Osteocyte (in vitro differentiated cells): ENCODE results near the gene HTR5A. TPM values are rescaled to one million over a fixed set of nuclear protein-coding genes. Genes with fewer than 3 reads are reported as not detected.
"Not testable (repeated sequence)": the region's sequence is repeated elsewhere in the genome, so short reads cannot be mapped to it uniquely, and the experiment has no call there.

Experiments used
- DNase-seq: peaks from one replicate; pipeline ENCODE4 v3.0.0; 2021; ENCODE audit warnings: mixed read lengths; ENCODE audit not compliant: unreplicated experiment; ENCODE audit errors: extremely low spot score
- H3K27ac Mint-ChIP-seq: one replicate; pipeline ENCODE4 v1.8.0; 2021; ENCODE audit warnings: mild to moderate bottlenecking, mixed read lengths; ENCODE audit not compliant: unreplicated experiment
- H3K27me3 Mint-ChIP-seq: one replicate; pipeline ENCODE4 v1.8.0; 2021; ENCODE audit warnings: mixed read lengths; ENCODE audit not compliant: unreplicated experiment
- H3K36me3 Mint-ChIP-seq: one replicate; pipeline ENCODE4 v1.8.0; 2021; ENCODE audit warnings: mixed read lengths; ENCODE audit not compliant: unreplicated experiment
- H3K4me1 Mint-ChIP-seq: one replicate; pipeline ENCODE4 v1.8.0; 2021; ENCODE audit warnings: mixed read lengths; ENCODE audit not compliant: unreplicated experiment
- H3K4me3 Mint-ChIP-seq: one replicate; pipeline ENCODE4 v1.8.0; 2021; ENCODE audit warnings: mild to moderate bottlenecking, moderate library complexity, mixed read lengths; ENCODE audit not compliant: unreplicated experiment
- H3K9me3 Mint-ChIP-seq: one replicate; pipeline ENCODE4 v1.8.0; 2021; ENCODE audit warnings: mixed read lengths; ENCODE audit not compliant: unreplicated experiment
- long read RNA-seq: library from polyadenylated mRNA; unstranded; transcript quantifications from one replicate; pipeline ENCODE4 v2.0.0, GENCODE V29; 2021
- total RNA-seq: library from RNA; stranded (reverse); gene quantifications from 2 replicates; pipeline ENCODE4 v1.2.1, GENCODE V29; 2021
- TF ChIP-seq, protein P1 (sequence below): fragments of 200-600 bp; sonication (generic); IDR thresholded peaks from 2 replicates; pipeline ENCODE4 v1.5.0; 2021; ENCODE audit warnings: antibody characterized with exemption, mild to moderate bottlenecking, moderate library complexity

HTR5A gene
- not detected in 2 replicates for total RNA-seq
- long read RNA-seq, result 0 reads

DNA sequence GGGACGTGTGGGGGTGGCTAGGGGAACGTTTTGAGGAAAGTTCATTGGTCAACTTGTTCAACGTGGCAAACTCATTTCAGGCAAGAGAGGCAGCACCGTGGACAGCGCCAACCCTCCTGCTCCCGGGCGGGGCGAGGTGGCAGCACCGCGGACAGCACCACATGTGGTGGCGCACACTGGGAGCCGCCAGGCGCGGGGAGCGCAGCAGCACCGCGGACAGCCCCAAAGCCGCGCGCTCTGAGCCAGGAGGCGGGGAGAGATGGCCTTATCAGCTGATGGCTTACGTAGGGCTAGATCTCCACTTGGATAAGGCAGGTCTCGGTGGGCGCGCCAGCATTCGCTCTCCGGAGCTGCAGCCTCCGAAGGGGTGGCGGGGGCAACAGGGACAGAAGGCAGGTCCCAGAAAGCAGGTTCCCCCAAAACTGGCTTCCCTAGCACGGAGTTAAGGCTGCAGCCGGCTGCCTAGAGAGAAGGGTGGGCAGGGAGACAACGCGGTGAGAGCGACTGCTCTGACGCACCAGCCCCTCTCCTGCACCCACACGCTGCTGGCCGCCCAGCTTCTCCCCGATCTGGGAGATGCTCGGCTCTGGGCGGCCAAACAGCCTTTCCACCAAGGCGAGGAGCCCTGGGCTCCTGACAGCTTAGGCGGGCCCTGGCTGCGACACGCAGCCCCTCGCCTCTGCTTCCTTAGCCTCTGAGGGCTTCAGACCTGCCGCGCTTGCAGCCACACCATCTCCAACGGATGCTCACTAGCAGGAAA is at the start of gene HTR5A:
HTR5A (plus strand) TSS at position 333 of the 760 bp plus-strand sequence. CDS start 576 bp downstream, outside the sequence.
- H3K36me3 Mint-ChIP-seq, result no peaks in the 10 kb centered on the region
- no peak within 1 kb of the TSS for H3K4me3 Mint-ChIP-seq
- peak; percentile 95 for DNase-seq
- TF ChIP-seq, protein P1, sequence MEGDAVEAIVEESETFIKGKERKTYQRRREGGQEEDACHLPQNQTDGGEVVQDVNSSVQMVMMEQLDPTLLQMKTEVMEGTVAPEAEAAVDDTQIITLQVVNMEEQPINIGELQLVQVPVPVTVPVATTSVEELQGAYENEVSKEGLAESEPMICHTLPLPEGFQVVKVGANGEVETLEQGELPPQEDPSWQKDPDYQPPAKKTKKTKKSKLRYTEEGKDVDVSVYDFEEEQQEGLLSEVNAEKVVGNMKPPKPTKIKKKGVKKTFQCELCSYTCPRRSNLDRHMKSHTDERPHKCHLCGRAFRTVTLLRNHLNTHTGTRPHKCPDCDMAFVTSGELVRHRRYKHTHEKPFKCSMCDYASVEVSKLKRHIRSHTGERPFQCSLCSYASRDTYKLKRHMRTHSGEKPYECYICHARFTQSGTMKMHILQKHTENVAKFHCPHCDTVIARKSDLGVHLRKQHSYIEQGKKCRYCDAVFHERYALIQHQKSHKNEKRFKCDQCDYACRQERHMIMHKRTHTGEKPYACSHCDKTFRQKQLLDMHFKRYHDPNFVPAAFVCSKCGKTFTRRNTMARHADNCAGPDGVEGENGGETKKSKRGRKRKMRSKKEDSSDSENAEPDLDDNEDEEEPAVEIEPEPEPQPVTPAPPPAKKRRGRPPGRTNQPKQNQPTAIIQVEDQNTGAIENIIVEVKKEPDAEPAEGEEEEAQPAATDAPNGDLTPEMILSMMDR, result peak; percentile 12
- no peaks in the 10 kb centered on the region for H3K4me1 Mint-ChIP-seq
- H3K27ac Mint-ChIP-seq, result no peak within 1 kb of the TSS
- no peaks in the 10 kb centered on the region for H3K27me3 Mint-ChIP-seq
- no peaks in the 10 kb centered on the region for H3K9me3 Mint-ChIP-seq

DNA sequence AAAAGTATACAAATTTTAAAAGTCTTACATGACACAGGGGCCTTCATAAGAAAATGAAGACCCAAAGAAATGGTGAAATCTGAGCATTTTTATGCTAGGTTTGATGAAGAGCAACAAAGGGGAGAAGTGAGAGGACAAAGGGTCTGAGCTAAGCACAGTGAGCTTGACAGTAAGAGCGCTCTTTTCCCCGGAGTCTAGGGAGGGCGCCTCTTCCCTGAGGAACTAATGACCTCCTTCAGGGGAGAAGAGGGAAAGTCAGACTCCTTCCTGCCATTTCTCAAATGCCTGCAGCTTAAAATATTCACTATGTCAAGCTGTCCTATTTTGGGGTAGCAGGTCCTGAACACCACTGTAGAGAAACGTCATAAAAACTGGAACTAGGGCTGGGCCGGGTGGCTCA is 49.1 kb upstream of the HTR5A start:
- TF ChIP-seq, protein P1, result no peak
- H3K27me3 Mint-ChIP-seq, result peaks cover 5% of the 10 kb centered on the region
- H3K27ac Mint-ChIP-seq, result no peak overlapping the region
- H3K4me1 Mint-ChIP-seq, result no peaks in the 10 kb centered on the region
- no peaks in the 10 kb centered on the region for H3K36me3 Mint-ChIP-seq
- no peaks in the 10 kb centered on the region for H3K9me3 Mint-ChIP-seq
- DNase-seq, result peak; percentile 46
- H3K4me3 Mint-ChIP-seq, result no peak overlapping the region

DNA sequence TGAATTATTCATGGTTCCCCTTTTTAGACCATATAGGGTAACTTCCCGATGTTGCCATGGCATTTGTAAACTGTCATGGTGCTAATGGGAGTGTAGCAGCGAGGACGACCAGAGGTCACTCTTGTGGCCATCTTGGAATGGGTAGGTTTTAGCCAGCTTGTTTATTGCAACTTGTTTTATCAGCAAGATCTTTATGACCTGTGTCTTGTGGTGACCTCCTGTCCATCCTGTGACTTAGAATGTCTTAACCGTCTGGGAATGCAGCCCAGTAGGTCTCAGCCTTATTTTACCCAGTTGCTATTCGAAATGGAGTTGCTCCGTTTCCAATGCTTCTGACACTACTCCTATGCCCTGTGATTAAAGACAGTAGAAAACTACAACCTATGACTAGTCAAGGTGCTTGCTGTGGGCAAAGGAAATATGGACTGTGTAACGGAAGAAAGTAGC is 48.4 kb upstream of the HTR5A start:
- DNase-seq, result no peak
- H3K27me3 Mint-ChIP-seq, result peaks cover 3% of the 10 kb centered on the region
- H3K4me1 Mint-ChIP-seq, result no peaks in the 10 kb centered on the region
- no peaks in the 10 kb centered on the region for H3K36me3 Mint-ChIP-seq
- no peak overlapping the region for H3K27ac Mint-ChIP-seq
- no peak overlapping the region for H3K4me3 Mint-ChIP-seq
- TF ChIP-seq, protein P1, result no peak
- no peaks in the 10 kb centered on the region for H3K9me3 Mint-ChIP-seq

DNA sequence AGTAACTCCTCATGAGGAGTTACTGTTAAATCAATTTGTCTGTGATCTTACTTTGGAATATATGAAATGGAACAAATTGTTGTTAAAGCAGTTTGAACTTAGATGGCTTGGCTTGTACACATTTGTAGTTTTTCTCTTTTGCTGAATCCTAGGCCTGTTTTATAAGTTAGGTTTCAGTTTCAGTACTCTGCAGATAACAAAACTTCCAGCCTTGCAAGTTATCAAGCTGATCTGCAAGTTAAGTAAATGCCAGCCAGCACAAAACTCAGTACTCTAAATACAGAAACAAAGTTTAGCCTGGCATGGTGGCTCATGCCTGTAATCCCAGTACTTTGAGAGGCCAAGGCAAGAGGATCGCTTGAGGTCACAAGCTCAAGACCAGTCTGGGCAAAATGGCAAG is 42.2 kb upstream of the HTR5A start:
- no peak overlapping the region for H3K4me3 Mint-ChIP-seq
- H3K27me3 Mint-ChIP-seq, result peaks cover 3% of the 10 kb centered on the region
- peaks cover 11% of the 10 kb centered on the region for H3K9me3 Mint-ChIP-seq
- H3K4me1 Mint-ChIP-seq, result no peaks in the 10 kb centered on the region
- DNase-seq, result no peak
- TF ChIP-seq, protein P1, result no peak
- H3K27ac Mint-ChIP-seq, result no peak overlapping the region
- H3K36me3 Mint-ChIP-seq, result no peaks in the 10 kb centered on the region

DNA sequence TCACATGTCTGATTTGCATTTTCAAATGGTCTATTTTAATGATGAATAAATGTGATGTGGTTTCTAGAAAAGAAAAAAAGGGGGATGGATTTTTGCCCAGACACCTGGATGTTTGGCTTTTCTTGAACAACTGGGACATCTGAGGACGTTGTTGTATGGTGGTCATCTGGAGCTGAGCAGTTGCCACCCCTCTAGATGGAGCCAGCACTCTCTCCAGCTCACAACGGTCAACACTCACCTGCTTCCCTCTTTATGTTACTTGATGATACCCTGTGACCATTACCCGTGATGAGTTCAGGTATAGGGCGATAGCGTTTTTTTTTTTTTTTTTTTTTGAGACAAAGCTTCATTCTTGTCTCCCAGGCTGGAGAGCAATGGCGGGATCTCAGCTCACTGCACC is 37.1 kb upstream of the HTR5A start:
- DNase-seq, result no peak
- Mint-ChIP-seq H3K27me3 (no peaks in the 10 kb centered on the region), H3K27ac (no peak overlapping the region), H3K4me3 (no peak overlapping the region), H3K9me3 (peaks cover 11% of the 10 kb centered on the region), H3K36me3 (no peaks in the 10 kb centered on the region), H3K4me1 (no peaks in the 10 kb centered on the region)
- TF ChIP-seq, protein P1, result no peak

DNA sequence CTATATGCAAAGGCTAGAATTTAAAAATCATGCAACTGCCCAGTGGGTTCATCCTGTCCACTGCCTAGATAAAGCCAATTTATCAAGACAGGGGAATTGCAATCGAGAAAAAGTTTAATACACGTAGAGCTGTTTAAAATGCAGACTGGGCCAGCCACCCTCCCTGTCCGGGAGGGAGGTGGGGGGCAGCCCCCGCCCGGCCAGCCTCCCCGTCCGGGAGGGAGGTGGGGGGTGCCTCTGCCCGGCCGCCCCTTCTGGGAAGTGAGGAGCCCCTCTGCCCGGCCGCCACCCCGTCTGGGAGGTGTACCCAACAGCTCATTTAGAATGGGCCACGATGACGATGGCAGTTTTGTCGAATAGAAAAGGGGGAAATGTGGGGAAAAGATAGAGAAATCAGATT is 35.6 kb upstream of the HTR5A start:
- H3K4me1 Mint-ChIP-seq, H3K36me3 Mint-ChIP-seq, H3K9me3 Mint-ChIP-seq, H3K4me3 Mint-ChIP-seq, H3K27me3 Mint-ChIP-seq, DNase-seq, H3K27ac Mint-ChIP-seq: not testable (repeated sequence)
